ENCODE results near the gene KCNMB1. TPM values are rescaled to one million over a fixed set of nuclear protein-coding genes. Genes with fewer than 3 reads are reported as not detected.

KCNMB1 gene
- total RNA-seq, 1 experiment from 2014 or later: not detected

- no peak for DNase-seq
- H3K27me3 ChIP-seq: peaks cover 22% of the 10 kb centered on the region
Observed at GRCh38 chr5:170353011-170353761, 36.0 kb downstream of the KCNMB1 start.

DNA sequence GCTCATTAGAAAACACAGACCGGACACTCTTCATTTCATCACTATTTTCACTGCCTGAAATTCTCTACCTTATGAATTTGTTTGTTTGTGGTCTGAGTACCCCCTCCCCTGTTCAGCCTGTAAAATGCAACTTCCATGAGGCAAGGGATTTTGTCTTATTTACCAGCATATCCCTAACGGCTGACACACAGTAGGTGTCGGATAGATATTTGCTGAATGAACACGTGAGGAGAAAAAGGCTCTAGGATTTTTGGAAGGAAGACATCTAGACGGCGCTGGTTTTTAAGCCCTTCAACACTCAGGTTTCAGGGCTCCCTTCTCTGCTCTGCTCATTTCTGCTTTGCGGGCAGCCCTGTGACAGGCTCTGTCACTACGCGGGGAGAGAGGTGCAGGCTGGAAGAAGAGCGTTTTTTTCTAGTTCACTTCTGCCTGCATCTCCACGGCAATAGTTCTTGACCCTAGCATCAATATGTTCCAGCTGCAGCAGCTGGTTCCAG is 41.0 kb downstream of the KCNMB1 start:
- H3K4me3 ChIP-seq: no peak overlapping the region
- DNase-seq: no peak
- no peaks in the 10 kb centered on the region for H3K36me3 ChIP-seq
- H3K9me3 ChIP-seq (replicated peaks): no peaks in the 10 kb centered on the region
- no peaks in the 10 kb centered on the region for H3K4me1 ChIP-seq
- H3K27me3 ChIP-seq: peaks cover 17% of the 10 kb centered on the region; the same call in 1 of the 2 replicates
- H3K27ac ChIP-seq: no peak overlapping the region

More at GRCh38 chr5:170353011-170353761, 36.0 kb downstream of the KCNMB1 start:
- Histone ChIP-seq H3K9me3 (replicated peaks) (no peaks in the 10 kb centered on the region), H3K4me1 (no peaks in the 10 kb centered on the region), H3K36me3 (no peaks in the 10 kb centered on the region), H3K4me3 (no peak overlapping the region), H3K27ac (no peak overlapping the region)

DNA sequence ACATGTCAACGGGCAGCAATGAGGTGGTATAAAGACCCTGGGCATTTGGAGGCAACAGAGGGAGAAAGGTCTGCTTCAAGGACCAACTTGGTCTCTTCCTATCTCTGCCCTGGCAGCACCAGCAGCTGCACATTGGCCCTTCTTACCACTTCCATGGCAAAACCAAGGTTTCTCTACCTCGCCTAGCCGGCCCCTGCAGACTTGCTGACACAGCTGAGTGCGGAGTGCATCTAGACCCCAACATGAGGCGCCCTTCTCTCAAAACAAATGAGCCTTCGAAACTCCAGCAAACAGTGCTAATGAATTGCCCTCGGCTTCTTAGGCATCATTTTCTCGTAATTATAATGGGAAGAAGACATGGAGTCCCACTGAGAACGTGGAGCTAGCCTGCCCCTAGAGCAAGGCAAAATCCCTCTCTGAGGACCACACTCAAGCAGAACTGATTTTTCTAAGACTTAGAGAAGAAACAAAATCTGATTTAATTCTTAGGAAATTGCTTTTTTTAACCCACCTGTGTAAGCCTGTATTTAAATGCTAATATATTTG is 42.1 kb downstream of the KCNMB1 start:
- H3K9me3 ChIP-seq (replicated peaks): no peaks in the 10 kb centered on the region
- H3K4me1 ChIP-seq: no peaks in the 10 kb centered on the region
- H3K27me3 ChIP-seq: 0 out of 2 replicates have a peak, but pooled peaks cover 10% of the 10 kb centered on the region
- H3K4me3 ChIP-seq: no peak overlapping the region
- no peak overlapping the region for H3K27ac ChIP-seq
- no peaks in the 10 kb centered on the region for H3K36me3 ChIP-seq
- DNase-seq: no peak

GRCh38 chr5:170345971-170346370 is 43.2 kb downstream of the KCNMB1 start:
- no peak overlapping the region for H3K4me3 ChIP-seq
- no peaks in the 10 kb centered on the region for H3K4me1 ChIP-seq
- no peaks in the 10 kb centered on the region for H3K9me3 ChIP-seq (replicated peaks)

GRCh38 chr5:170343177-170343576 is 46.0 kb downstream of the KCNMB1 start:
- DNase-seq: no peak
- H3K9me3 ChIP-seq (replicated peaks): no peaks in the 10 kb centered on the region
- H3K4me3 ChIP-seq: no peak overlapping the region
- H3K36me3 ChIP-seq: no peaks in the 10 kb centered on the region
- H3K4me1 ChIP-seq: no peaks in the 10 kb centered on the region
- H3K27ac ChIP-seq: no peak overlapping the region
- 0 out of 2 replicates have a peak, but pooled peaks cover 10% of the 10 kb centered on the region for H3K27me3 ChIP-seq

More at GRCh38 chr5:170345971-170346370, 43.2 kb downstream of the KCNMB1 start:
- H3K27ac ChIP-seq: no peak overlapping the region
- DNase-seq: no peak
- no peaks in the 10 kb centered on the region for H3K36me3 ChIP-seq
- H3K27me3 ChIP-seq: 0 out of 2 replicates have a peak, but pooled peaks cover 10% of the 10 kb centered on the region

- Histone ChIP-seq H3K27ac (no peak overlapping the region), H3K36me3 (no peaks in the 10 kb centered on the region)
Observed at GRCh38 chr5:170342153-170342725, 46.9 kb downstream of the KCNMB1 start.

GRCh38 chr5:170341545-170341944 is 47.6 kb downstream of the KCNMB1 start:
- Histone ChIP-seq H3K4me1 (no peaks in the 10 kb centered on the region), H3K27me3 (peaks cover 9% of the 10 kb centered on the region; the same call in 1 of the 2 replicates), H3K9me3 (replicated peaks) (no peaks in the 10 kb centered on the region), H3K4me3 (no peak overlapping the region), H3K36me3 (no peaks in the 10 kb centered on the region), H3K27ac (no peak overlapping the region)
- DNase-seq: no peak

More at GRCh38 chr5:170342153-170342725, 46.9 kb downstream of the KCNMB1 start:
- Histone ChIP-seq H3K9me3 (replicated peaks) (no peaks in the 10 kb centered on the region), H3K27me3 (peaks cover 8% of the 10 kb centered on the region; the same call in 1 of the 2 replicates), H3K4me3 (no peak overlapping the region), H3K4me1 (no peaks in the 10 kb centered on the region)
- no peak for DNase-seq

- H3K9me3 ChIP-seq (replicated peaks): no peaks in the 10 kb centered on the region
- no peak overlapping the region for H3K4me3 ChIP-seq
- peaks cover 6% of the 10 kb centered on the region; the same call in 1 of the 2 replicates for H3K27me3 ChIP-seq
- H3K36me3 ChIP-seq: no peaks in the 10 kb centered on the region
- no peaks in the 10 kb centered on the region for H3K4me1 ChIP-seq
- DNase-seq: no peak
- no peak overlapping the region for H3K27ac ChIP-seq
Observed at GRCh38 chr5:170339780-170340167, 49.4 kb downstream of the KCNMB1 start.

DNA sequence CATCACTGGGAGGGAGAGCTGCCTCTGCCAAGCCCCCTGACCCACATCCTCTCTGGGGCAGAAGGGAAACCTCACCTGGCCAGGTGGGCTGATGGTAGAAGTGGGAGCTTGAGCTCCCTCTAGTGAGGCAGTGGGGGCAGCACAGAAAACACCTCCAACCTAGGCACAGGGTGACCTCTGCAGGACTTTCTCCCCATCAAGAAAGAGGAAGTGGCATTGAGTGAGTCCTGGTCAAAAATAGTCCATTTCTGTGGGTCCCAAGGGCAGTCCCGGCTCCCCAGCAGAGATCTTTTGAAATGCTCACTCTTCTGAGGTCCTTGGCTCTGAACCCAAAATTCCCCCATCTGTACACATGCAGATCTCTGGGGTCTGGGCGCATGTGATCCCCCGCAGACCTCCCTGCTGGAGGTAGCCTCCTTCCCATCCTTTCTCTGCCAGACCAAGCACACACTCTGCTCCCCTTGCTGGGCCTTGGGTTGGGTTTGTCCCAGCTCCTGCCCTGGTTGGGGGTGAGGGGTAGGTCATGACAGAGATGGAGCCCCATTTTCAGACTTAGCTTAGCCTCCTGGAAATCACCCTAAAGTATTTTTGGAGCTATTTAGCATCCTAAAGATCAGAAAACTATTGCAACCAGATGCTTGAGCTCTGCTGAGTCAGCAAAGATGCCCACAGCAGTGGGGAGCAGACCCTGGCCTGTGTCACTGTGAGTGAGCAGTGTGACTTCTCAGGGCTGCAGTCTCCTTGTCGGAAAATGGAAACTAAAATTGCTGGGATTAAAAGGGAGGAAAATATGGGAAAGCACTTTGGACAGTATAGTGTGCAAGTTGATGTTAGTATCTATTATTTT is 50.0 kb downstream of the KCNMB1 start:
- Histone ChIP-seq H3K4me3 (no peak overlapping the region), H3K27ac (no peak overlapping the region), H3K36me3 (no peaks in the 10 kb centered on the region), H3K4me1 (no peaks in the 10 kb centered on the region), H3K9me3 (replicated peaks) (no peaks in the 10 kb centered on the region), H3K27me3 (peaks cover 6% of the 10 kb centered on the region; the same call in 1 of the 2 replicates)
- no peak for DNase-seq

DNA sequence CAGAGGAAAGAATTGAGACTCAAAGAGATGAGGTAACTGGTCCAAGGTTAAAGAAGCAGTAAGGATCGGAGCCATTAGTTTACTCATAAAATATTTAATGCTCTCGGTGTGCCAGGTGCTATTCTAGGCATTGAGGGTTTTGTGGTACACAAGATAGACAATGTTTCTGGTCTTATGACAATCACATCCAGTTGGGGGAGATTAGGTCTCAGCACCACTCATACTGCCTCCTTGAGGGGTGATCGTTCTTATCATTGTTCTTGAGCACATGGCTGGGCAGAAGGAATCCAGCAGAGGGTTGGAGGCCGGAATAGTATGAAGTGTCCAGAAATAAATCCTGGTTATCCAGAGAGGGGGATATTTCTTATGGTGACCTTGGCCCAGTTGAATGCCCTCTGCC is 50.9 kb downstream of the KCNMB1 start:
- no peaks in the 10 kb centered on the region for H3K4me1 ChIP-seq
- DNase-seq: no peak
- H3K27ac ChIP-seq: no peak overlapping the region
- no peaks in the 10 kb centered on the region for H3K36me3 ChIP-seq
- peaks cover 12% of the 10 kb centered on the region for H3K27me3 ChIP-seq
- no peak overlapping the region for H3K4me3 ChIP-seq
- no peaks in the 10 kb centered on the region for H3K9me3 ChIP-seq (replicated peaks)

- Histone ChIP-seq H3K9me3 (replicated peaks) (no peaks in the 10 kb centered on the region), H3K27ac (no peak overlapping the region), H3K4me1 (no peaks in the 10 kb centered on the region), H3K27me3 (peaks cover 12% of the 10 kb centered on the region), H3K4me3 (no peak overlapping the region), H3K36me3 (no peaks in the 10 kb centered on the region)
- no peak for DNase-seq
Observed at GRCh38 chr5:170337045-170337733, 52.0 kb downstream of the KCNMB1 start.

DNA sequence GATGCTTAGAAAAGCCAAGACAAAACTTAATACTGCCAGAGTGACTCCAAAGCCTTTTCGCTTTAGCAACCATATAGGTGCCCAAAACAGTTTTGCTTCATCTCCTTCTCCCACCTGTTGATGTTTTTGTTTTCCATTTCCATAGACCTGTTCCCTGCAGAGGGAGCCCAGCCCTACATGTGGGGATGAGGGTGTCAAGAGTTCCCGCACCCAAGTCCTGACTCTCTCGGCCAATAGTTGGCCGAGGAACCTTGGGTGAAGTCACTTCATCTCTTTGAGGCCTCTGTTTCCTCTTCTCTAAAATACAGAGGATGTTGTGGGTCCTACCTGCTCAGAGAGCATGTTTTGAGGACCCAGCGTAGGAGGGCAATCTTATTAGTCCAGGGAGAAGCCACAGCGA is 53.1 kb downstream of the KCNMB1 start:
- Histone ChIP-seq H3K4me3 (no peak overlapping the region), H3K36me3 (no peaks in the 10 kb centered on the region), H3K4me1 (no peaks in the 10 kb centered on the region), H3K27me3 (peaks cover 12% of the 10 kb centered on the region), H3K9me3 (replicated peaks) (no peaks in the 10 kb centered on the region), H3K27ac (no peak overlapping the region)
- DNase-seq: no peak

DNA sequence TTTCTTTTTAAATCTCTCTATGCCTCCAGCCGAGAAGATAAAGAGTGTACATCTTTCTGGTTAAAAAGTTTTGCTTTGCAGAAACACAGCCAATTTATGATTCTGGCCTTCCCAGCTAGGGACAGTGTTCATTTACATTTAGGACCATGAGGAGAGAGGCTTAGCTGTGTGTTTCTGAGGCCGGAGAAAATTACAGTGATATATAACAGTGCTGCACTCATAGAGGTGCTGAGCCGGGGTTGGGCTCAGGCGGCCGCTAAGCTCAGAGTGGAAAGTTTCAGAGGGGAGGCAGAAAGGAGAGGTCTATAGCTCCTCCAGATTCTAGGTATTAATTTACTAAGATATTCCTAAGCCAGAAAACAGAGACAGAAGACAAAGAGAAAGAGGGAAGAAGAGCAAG is 54.5 kb downstream of the KCNMB1 start:
- peaks cover 12% of the 10 kb centered on the region for H3K27me3 ChIP-seq
- H3K9me3 ChIP-seq (replicated peaks): no peaks in the 10 kb centered on the region
- no peaks in the 10 kb centered on the region for H3K36me3 ChIP-seq
- no peaks in the 10 kb centered on the region for H3K4me1 ChIP-seq
- no peak for DNase-seq
- no peak overlapping the region for H3K27ac ChIP-seq
- H3K4me3 ChIP-seq: no peak overlapping the region

Measured in SJCRH30 (cell line).